OCI-M1 (cell line): ENCODE measurements around the gene ALCAM.
A peak's percentile ranks its signal among the peaks of the same experiment; 100 is the strongest.

Experiments used
- DNase-seq: peaks from one replicate; lab custom pipeline; 2025; lab: John Stamatoyannopoulos, UW

The ALCAM gene

DNA sequence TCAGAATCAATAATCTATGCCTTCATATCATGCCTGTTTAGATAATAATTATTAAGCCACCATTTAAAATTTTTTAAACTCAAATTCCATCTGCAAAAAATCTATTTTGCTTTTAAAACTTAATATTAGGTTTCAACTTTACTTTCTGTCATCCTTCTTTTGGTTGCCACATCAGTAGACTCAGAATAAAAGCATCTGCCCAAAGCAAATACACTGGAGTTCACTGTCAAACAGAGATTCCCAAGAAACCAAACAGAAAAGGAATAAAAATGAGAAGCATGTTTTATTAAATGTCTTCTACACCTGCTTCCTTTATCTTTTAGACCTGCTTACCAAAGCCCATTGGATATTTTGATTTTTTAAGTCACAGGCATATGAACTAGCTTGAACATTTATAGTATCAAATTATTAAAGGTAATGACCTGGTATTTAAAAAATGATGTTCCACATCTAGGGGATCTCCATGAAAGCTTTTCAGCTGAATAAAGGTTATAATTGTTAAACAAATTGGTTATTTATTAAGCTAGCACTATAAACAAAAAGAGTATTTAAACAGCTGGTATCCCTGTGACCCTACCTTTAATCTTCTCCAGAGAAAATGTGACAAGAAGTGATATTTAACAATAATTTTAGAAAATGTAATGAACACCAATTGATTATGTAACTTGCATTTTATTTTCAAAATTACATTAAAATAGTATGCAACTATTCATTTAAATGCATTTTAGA is 62.5 kb downstream of the ALCAM start:
- no peak for DNase-seq

DNA sequence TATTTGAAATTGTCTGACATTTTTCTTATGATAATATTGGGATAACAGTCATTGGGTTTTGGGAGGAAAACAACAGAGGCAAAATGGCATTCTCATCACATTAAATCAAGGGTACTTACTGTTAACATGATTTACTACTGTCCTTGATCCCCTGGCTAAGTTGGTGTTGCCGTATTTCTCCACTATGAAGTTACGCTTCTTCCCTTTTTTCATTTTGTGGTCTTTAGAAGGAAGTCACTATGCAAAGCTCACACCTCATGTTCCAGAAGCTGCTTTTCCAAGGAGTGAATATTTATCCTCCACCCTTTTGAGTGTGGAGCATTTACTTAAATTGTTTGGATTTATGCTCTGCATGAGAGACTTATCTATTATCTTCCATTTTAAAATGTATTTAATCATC is 63.7 kb downstream of the ALCAM start:
- peak; percentile 44 for DNase-seq

DNA sequence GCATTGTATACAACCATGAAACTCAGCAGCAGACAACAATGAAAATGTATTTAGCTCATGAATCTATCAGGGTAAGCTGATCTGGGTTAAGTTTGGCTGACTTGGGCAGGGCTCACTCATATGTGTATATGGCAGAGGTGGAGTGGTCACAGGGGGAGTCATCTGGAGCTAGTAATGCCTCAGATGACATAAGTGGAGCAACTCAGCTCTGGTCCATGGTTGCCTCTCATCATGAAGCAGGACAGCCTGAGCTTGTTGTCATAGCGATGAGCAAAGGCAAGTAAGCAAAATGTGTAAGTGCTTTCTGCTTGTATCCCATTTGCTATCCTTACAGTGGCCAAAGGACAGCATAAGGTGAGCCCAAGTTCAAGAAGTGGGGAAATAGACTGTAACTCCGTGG is 64.5 kb downstream of the ALCAM start:
- DNase-seq: peak; percentile 11

DNA sequence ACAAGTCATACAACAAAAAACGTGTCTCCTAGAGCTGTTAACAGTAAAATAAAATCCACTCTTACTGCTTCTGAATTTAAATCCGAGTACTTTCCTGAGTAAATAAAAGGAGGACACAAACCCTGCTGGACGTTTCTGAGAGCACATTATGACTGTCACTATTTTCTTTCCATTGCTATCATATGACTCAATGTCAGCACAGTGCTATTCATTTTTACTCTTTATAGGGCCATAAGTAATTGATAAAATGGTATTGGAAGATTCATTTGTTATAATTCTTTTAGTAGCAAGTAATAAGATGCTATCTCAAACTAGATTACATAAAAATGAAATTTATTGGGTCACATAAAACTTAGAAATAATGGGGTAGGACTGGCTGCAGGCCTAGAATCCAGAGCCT is 68.6 kb downstream of the ALCAM start:
- no peak for DNase-seq

DNA sequence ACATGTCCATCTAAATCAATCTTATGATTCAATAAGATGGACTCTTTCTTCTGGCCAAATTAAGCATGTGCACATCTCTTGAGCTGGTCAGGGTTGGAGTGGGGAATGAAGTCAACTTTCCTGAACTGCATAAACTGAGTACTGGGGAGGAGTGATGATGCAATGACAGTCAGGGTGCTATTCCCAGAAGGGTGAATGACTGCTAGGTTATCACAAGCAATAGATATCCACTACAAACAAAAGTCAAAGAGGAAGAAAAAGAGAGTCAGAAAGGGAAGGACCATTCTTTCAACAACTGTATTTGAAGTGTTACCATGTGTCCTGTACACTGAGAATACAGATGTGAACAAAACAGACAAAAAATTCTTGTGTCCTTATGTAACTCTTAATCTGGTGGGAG is 70.0 kb downstream of the ALCAM start:
- DNase-seq: peak; percentile 28

DNA sequence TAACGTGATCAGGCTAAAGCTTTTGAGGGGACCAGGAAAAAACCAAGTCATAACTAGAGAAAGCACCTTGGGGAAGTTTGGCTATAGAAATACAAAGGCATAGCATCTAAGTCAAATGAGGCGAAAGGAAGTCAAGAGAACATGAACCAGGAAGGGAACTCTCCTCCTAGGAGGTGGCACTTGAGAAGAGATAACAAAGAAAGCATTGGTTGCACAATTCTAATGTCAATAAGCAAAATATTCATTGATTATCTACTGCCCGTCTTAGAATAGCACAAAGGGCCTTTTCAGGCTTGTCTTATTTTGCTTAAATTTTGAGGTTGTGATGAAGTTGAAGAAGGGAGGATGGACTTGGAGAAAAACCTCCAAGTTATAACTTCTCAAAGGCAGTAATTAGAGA is 73.4 kb downstream of the ALCAM start:
- no peak for DNase-seq

DNA sequence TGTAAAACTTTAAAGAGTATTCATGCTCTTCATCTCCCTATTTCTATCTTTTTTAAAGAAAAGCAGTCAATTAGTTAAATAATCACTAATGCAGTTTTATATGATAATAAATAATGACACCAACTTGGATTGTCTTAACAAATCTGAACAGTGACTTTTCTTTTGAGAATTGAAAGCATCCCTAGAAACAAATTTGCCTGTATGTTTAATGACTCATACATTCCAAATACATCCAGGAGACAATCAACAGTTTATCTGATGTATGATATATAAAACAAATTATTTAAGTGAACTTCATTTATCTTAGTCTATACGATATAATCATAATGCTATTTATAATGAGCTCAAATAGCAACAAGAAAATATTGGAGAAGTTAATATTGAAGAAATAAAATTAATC is 78.0 kb downstream of the ALCAM start:
- no peak for DNase-seq

DNA sequence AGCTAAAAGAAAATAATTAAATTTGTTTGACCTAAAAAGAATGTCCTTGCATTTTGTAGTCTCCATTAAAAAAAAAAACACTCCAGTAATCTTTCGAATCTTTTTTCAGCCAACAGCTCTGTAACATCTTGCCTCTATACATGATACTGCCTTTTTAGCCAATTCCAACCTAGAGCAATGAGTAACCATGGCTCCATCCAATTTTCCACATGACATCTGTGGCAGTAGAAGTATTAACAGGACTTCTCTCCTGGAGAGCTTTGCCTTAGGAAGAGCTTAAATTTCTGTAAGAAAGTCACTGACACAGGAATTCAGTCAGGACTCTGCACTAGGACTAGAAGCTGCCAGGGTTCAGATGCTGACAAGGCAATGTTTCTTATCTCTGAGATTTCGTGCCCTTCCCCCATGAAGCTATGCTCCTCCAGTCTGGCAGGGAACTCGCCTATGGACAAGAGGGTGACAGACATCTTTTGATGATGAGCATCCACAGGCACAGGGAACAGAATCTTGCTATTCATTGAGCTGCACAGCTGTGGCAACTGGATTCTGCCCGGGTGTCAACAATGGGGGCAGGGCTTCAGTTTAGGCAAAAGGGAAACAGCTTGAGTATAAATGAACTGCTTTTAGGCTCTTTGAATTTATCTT is 81.8 kb downstream of the ALCAM start:
- DNase-seq: peak; percentile 38

DNA sequence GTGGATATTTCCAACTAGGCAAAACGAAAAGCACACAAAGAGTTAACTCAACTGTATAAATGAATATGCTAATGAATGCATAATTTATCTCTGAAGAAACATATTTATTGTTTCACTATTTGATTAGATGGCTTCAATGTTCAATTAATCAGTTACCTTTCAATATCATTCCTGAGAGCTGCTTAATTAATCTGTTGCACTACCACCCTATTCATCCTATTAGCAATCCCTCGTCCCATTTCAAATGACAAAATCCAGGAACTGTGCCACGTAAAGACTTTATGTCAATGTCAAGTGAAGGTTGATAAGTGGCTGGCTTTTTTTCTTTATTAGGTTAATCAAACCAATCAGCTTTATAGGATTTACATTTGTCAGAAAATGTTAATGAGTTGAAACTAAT is 82.7 kb downstream of the ALCAM start:
- DNase-seq: no peak

DNA sequence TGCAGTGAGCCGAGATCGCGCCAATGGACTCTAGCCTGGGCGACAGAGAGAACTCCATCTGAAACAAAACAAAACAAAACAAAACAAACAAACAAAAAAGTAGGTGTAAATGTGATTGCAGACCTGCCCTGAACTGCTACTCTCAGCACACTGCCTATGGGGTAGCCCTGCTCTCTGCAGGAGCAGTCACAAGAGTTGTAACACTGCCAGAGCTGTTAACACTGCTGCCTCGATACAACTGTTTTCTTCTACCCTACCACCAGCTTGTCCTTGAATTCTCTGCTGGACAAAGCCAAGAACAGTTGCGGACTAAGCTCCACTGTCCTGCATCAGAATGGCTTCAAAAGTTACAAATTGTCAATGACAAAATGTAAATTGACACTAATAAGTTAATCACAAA is 89.3 kb downstream of the ALCAM start:
- no peak for DNase-seq

DNA sequence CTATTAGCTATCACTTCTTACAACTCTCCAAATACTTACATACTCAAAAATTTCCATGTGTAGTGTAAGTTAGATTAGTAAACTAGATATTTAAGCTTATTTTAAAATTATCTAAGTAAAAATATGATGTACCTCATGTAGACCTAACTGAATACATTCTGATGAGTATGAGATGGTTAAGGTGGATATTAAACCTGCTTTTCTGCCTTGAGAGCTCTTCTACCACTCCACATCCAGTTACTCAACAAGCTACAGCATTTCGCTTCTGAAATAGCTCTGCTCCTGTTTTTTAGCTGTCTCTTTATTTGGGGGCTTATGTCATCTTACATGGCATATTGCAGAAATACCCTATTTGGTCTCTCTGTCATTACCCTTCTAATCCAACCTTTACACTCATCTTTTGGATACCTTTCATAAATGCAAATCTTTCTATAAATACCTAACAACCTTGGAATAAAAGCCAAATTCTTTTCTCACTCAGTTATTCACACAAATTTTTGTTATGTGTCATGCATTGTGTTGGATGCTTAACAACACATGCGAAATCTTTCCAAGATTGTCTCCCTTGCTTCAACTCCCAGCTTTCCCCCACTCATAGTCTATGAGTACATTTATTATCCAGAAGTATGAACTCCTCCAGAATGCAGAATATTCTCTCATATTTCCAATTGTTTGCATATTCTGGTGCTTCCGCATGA is 92.0 kb downstream of the ALCAM start:
- no peak for DNase-seq

DNA sequence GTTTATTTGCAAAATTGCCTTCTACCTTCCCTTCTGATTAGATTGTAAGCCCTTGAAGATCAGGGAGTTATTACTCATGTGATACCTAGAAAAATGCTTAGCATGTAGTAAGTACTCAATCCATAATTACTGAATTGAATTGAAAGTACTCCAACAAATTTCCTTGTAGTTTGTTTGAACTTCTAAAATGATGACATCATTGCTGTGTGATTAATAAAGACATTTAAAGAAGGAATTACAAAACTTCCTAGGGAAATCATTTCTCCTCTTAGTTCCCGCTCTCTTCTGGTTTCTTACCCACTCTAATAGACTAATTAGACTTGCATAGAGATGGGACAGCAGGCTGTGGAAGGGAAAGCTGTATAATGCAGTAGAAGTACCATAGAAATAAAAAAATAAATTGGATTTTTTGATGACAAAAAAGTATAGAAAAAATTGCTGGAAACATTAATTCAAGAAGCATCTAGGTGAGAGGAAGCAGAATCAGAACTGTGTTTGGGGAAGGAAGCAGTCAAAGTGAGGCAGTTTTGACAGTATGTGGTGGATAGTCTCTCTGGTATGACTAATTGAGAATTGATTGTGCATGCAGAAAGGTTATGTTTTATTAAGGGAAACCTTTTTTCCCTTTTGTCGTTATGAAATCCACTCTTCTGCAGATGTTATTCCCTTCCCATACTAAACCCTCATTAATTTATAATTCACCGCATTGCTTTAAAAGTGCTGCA is 93.0 kb downstream of the ALCAM start:
- DNase-seq: no peak

DNA sequence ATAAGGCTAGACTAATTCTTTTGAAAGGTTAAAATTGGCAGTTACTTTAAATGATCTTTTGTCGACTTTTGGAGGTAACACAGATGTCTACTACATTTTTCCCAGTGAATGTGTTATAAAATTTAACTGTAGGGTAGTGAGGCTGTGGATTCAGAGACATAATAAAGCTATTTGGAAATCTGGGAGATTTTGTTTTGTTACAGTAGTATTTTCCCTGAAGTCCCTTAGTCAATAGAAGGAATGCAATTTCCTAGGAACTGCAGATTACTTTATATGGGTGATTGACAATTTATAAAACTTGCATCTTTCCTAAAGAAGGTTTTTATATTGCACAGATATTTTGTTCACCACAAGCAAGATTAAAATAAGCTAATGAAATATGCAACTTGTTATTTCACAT is 96.9 kb downstream of the ALCAM start:
- DNase-seq: no peak

DNA sequence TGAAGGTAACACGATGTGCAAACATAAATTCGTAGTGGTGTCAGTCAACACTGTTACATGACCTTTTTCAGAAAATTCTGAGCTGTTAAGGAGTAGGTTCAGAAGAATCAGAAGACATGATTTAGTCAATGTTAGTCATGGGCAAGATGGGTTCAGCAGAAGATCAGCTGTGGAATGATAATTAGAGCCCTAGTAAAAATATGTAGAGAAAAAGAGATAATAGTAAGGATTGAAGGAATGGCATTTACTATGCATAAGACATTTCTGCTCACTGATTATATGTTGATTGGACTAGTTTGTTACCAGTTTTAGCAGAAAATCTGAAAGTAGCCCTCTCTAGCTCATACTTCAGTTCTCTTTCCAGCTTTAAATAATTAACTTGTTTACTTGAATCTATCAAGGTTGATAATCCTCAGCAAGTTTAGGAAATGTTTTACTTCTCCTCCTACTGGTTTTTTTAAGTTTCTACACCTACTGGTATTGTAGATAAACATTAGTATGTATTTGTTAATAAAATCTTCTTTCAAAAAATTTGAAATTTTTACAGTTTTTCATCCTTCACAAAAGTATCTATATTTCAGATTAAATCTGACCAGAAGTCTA is 98.6 kb downstream of the ALCAM start:
- DNase-seq: no peak

DNA sequence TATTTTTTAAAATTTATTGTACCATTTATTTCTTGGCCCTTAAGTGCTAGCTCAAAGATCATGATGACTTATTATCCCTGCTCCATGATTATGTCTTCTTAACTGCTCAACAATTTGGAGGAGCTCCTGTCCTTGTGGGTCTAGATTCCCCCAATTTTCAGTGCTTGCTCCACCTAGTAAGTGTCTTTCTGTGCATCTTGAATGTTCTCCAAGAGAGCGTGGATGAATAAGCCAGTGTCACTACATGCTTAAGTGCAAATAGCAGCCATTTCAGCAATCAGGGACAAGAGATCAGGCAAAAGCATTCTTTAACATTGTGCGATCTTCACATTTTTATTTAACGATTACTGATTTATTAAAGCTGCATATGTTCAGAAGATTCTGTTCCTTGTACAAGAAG is 99.4 kb downstream of the ALCAM start:
- DNase-seq: no peak

DNA sequence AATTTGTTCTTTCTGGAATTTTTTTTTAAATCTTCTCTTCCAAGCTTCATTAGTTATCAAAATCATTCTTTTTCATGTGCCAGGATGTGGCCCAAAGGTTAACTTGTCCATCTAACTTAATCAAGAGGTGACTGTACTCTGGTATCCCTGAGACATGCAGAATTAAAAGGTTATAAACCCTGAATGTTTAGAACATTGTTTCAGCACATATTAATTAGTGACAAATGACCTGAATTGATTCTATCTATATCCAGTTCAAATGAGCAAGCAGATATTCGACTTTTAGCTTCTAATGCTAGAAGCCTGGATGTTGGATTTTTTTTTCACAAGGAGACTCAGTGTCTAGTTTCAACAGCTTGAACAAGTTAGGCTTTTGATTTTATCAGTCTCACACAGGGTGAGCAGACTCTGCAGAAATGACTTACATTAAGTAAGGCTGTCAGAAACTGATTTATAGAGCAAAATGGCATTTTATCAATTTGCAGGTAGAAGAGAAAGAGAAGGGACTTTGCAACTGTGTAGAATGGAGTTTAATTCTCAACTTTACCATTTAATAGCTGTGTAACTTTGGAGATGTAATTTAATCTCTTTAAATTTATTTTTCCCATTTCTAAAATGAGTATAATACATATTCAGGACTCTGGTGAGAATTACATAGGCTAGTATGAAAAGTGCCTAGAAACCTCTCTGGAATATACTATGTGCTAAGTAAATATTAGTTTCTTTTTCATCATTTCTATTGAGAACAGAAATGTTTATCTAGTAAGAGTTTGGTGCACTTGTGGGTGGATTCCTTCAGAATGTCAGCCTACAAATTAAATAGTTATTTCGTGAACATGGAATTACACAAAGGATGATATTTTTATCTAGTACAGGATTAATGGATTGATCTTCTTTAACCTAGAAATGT is 100.0 kb downstream of the ALCAM start:
- peak; percentile 3 for DNase-seq

DNA sequence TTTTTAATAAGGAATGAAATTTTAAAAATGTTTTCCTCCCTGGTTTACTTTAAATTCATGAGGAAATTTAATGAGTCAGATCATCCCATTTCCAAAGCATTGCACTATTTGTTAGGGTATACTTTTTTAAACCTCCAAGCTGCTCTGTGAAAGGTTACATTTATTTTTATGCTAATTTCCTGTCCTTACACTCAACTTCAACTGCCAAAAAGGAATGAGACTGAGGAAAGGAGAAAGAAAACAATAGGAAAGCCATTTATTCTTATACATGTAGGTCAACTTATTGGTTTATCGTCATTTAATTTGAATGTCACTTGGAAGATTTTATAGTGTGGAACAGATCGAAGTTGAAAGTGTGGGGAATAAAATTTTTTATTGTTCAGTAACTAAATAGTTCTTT is 104.1 kb downstream of the ALCAM start:
- no peak for DNase-seq

DNA sequence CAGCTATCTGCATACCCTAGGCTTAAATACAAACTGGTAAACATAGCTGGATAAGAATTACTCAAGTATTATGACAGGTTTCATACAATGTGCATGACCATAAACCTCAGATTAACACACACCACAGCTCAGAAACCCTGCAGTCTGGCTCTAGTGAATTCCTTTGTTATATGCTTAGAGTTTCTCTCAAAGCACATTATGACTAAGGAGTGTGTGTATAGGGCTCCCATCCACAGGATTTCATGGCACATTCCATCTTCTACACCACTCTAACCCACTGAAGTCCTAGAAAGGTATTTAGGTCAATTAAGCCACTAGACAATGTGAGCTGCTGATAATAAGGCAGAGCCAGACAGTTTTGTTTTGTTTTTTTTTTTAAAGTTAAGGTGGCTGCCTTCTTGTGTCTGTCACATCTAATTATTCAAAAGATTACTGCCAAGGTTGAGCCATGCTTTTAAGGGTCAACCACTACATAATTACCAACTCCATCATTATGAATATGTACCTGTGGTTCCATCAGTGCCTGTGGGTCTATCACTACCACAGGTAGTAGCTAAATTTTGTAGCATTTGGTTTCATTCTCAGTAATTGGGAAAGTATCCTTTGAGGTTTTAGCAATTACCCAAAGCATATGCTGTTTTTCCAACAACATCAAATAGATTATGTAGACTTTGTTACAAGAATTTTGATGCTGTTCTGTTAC is 107.0 kb downstream of the ALCAM start:
- peak; percentile 25 for DNase-seq

DNA sequence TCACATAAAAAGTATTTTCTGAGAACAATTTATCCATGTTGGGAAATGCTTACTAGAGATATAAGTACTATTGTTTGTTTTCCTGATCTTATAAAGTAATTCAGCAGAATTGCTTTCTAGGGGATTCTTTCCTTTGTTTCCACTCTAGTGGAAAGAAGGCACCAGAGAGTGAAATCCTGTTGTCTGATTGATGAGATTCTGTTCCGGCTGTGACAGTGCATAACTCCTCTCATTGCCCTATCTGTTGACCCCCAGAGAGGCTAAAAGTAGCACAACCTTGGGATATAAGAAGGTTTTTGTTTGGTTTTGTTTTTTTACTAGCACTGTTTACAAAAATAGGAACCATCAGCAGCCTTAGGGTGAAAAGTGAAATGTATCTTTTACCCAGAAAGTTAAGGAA is 114.1 kb downstream of the ALCAM start:
- DNase-seq: no peak

DNA sequence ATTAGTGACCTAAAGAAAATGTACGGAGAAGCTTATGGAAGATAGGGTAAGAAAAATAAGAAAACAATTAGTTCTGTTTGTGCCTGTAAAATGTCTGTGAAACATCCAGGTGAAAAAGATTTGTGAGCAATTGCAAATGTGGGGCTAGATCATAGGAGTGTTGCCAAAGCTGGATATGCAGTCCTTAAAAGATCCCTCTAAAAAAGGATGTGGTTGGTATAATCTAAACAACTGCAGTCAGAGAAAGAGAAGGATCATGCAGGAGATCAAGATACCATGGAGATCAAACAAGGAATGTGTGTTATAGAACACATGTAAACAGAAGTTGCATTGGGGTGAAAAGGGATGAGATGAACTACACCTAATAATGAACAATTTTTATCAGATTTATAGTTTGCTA is 116.8 kb downstream of the ALCAM start:
- no peak for DNase-seq

DNA sequence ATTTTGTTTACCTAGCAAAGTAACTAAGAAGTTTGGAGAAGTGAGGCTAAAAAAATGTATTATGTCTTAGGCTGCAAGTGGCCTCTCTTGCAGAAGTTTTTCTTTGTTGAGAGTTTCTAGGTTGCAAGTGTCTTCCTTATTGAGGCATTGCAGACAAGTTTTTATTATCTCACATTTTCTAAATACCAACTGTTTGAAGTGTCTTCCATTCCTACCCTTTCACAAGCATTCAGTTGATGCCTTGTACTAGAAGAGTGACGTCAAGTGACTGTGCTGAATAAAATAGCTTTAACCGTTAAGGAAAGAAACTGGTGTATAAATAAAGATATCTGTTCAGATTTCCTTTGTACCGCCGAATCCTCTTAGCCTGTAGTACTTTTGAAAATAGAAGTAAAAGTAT is 123.3 kb downstream of the ALCAM start:
- DNase-seq: no peak
